ENCODE measurements around the gene OR51G2.
A peak's percentile ranks its signal among the peaks of the same experiment; 100 is the strongest.
"Not testable (repeated sequence)": the region's sequence is repeated elsewhere in the genome, so short reads cannot be mapped to it uniquely, and the experiment has no call there.

OR51G2 gene

GRCh38 chr11:4919250-4919649 lies at the start of gene OR51G2:
OR51G2 (minus strand) TSS chr11:4919350; CDS start chr11:4915663, 3,687 bp downstream.
- no peak for DNase-seq (ENCODE audit: low read depth in 2 of 2)

- DNase-seq (ENCODE audit: low read depth in 2 of 2): no peak
These were observed 43.7 kb upstream of the OR51G2 start for GRCh38 chr11:4962816-4963215.

- no peak for DNase-seq (ENCODE audit: low read depth in 2 of 2)
These were observed 41.7 kb upstream of the OR51G2 start for GRCh38 chr11:4960877-4961276.

GRCh38 chr11:4957396-4957795 lies 38.2 kb upstream of the OR51G2 start:
- DNase-seq (ENCODE audit: low read depth in 2 of 2): no peak

GRCh38 chr11:4955613-4956012 lies 36.5 kb upstream of the OR51G2 start, which contains the start of gene OR51A2:
OR51A2 (minus strand) TSS chr11:4955713; CDS start chr11:4955713, 0 bp downstream.
- DNase-seq (ENCODE audit: low read depth in 2 of 2): not testable (repeated sequence)

GRCh38 chr11:4947505-4947904 lies 28.4 kb upstream of the OR51G2 start, which contains the start of gene OR51A4:
OR51A4 (minus strand) TSS chr11:4947605; CDS start chr11:4947100, 505 bp downstream.
- DNase-seq (ENCODE audit: low read depth in 2 of 2): no peak

- no peak for DNase-seq (ENCODE audit: low read depth in 2 of 2)
These were observed 17.6 kb upstream of the OR51G2 start for GRCh38 chr11:4936745-4937144.

- no peak for DNase-seq (ENCODE audit: low read depth in 2 of 2)
These were observed 13.6 kb upstream of the OR51G2 start for GRCh38 chr11:4932751-4933150.

- no peak for DNase-seq (ENCODE audit: low read depth in 2 of 2)
These were observed 7.5 kb upstream of the OR51G2 start for GRCh38 chr11:4926608-4927007.

GRCh38 chr11:4924239-4924638 lies 5.1 kb upstream of the OR51G2 start, which contains the start of gene OR51G1:
OR51G1 (minus strand) TSS chr11:4924339; CDS start chr11:4924339, 0 bp downstream.
- DNase-seq (ENCODE audit: low read depth in 2 of 2): no peak

GRCh38 chr11:4922304-4922703 lies 3.2 kb upstream of the OR51G2 start:
- no peak for DNase-seq (ENCODE audit: low read depth in 2 of 2)

GRCh38 chr11:4921796-4922195 lies 2.6 kb upstream of the OR51G2 start:
- no peak for DNase-seq (ENCODE audit: low read depth in 2 of 2)

GRCh38 chr11:4916581-4916980 lies 2.6 kb downstream of the OR51G2 start:
- DNase-seq (ENCODE audit: low read depth in 2 of 2): no peak

GRCh38 chr11:4903484-4903883 lies 15.7 kb downstream of the OR51G2 start, which contains the start of gene OR51A7:
OR51A7 (plus strand) TSS chr11:4903783; CDS start chr11:4907370, 3,587 bp downstream.
- no peak for DNase-seq (ENCODE audit: low read depth in 2 of 2)

GRCh38 chr11:4891996-4892640 lies 27.0 kb downstream of the OR51G2 start:
- DNase-seq (ENCODE audit: low read depth in 2 of 2): peak; percentile 75

GRCh38 chr11:4890279-4890678 lies 28.9 kb downstream of the OR51G2 start:
- no peak for DNase-seq (ENCODE audit: low read depth in 2 of 2)

GRCh38 chr11:4887591-4887990 lies 31.6 kb downstream of the OR51G2 start:
- no peak for DNase-seq (ENCODE audit: low read depth in 2 of 2)

GRCh38 chr11:4886186-4886585 lies 33.0 kb downstream of the OR51G2 start:
- no peak for DNase-seq (ENCODE audit: low read depth in 2 of 2)

- no peak for DNase-seq (ENCODE audit: low read depth in 2 of 2)
These were observed 34.8 kb downstream of the OR51G2 start for GRCh38 chr11:4884361-4884760.

- no peak for DNase-seq (ENCODE audit: low read depth in 2 of 2)
These were observed 36.6 kb downstream of the OR51G2 start for GRCh38 chr11:4882543-4882942.

- no peak for DNase-seq (ENCODE audit: low read depth in 2 of 2)
These were observed 37.2 kb downstream of the OR51G2 start, which contains the start of gene OR51T1 for GRCh38 chr11:4881860-4882500. OR51T1 (plus strand) TSS chr11:4881900; CDS start chr11:4881900, 0 bp downstream.

- no peak for DNase-seq (ENCODE audit: low read depth in 2 of 2)
These were observed 38.0 kb downstream of the OR51G2 start for GRCh38 chr11:4881188-4881587.

- DNase-seq (ENCODE audit: low read depth in 2 of 2): no peak
These were observed 53.3 kb downstream of the OR51G2 start for GRCh38 chr11:4865855-4866254.
